ENCODE measurements around the gene USP13.

Gene USP13

GRCh38 chr3:179706233-179706632, 53.4 kb downstream of the USP13 start:
- no peak for TF ChIP-seq CTCF (IDR thresholded peaks at IDR 0.05)

- TF ChIP-seq CTCF (IDR thresholded peaks at IDR 0.05): no peak
Observed at GRCh38 chr3:179710079-179710478, 57.2 kb downstream of the USP13 start.

- TF ChIP-seq CTCF (IDR thresholded peaks at IDR 0.05): no peak
Observed at GRCh38 chr3:179713643-179714090, 60.8 kb downstream of the USP13 start.

DNA sequence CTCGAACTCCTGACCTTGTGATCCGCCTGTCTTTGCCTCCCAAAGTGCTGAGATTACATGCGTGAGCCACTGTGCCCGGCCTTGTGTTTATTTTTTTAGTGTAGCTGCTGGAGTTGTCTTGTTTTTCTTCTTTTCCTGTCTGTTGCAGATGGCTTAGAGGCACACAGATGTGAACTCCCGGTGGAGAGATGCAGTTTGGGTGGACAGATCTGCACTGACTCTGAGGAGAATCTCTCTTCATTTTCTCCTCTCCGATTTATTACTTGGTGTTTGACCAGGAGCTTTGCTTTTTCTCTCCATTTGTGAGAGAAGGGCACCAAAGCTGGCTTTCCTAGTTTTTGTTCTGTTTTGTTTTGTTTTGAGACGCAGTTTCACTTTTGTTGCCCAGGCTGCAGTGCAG, 62.7 kb downstream of the USP13 start:
- TF ChIP-seq CTCF (IDR thresholded peaks at IDR 0.05): no peak

DNA sequence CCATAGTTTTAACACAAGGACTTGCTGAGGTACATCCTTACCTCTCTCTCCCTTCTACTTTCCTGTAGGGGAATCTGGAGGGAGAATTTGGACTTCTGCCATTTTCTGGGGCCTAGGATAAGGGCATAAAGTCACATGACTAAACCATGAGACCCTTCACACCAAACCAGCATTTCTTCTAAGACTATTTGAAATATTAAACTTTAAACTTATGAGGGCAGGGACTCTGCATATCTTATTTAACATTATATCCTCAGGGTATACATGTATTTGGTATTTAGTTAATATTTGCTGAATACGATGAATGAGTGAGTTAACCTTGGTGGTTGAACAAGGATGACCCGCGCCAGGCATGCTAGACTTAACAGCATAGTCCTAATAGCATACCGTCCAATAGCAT, 63.4 kb downstream of the USP13 start:
- TF ChIP-seq CTCF (IDR thresholded peaks at IDR 0.05): no peak

- TF ChIP-seq CTCF (IDR thresholded peaks at IDR 0.05): no peak
Observed at GRCh38 chr3:179716811-179717210, 64.0 kb downstream of the USP13 start.

GRCh38 chr3:179717219-179717618, 64.4 kb downstream of the USP13 start:
- TF ChIP-seq CTCF (IDR thresholded peaks at IDR 0.05): no peak

DNA sequence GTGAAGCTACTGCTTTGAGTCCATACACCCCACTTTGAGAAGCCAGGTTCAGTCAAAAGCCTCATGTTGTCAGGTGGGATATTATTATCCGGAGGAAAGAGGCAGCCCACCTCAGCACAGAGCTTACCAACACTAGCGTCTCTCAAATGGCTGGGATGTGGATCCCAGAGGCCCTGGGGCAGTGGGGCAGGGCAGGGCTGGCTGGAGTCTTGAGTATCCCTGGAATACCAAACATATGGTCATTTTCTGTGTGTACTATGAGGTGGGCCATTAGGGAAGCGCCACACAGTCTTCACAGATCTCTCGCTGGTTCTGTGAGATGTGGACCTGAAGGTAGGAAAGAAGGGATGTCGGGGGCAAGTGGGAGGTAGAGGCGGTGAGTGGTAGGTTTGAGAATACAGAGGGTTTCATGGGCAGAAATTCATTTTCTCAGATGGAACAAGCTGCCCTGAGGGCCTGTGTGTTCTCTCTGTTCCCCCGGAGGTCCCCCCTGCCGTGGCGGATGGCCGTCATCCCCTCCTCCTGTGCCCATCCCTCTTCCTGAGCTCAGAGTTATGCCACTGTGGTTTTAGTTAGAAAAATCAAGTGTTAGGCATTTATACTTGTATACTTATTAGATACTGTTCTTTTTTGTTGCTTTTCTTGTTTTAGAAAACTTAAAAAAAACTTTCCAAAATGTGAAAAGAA, 66.4 kb downstream of the USP13 start:
- no peak for TF ChIP-seq CTCF (IDR thresholded peaks at IDR 0.05)

Data from LNCAP (cell line).